Gastroesophageal sphincter (tissue), 3 donors: ENCODE data around the gene KLF6.

ENCODE experiments used
- POLR2A ChIP-seq, 2 donors: fragments of 450-650 bp; IDR thresholded peaks; one replicate each; pipeline ENCODE4 v1.6.1; 2017; ENCODE audit warnings: antibody characterized with exemption in 2 of 2, mild to moderate bottlenecking in 2 of 2, moderate library complexity in 1 of 2
- TF ChIP-seq, protein P1 (sequence below), 4 experiments: fragments of 200-600 bp in 2 of 4; fragments of 450-650 bp in 2 of 4; sonication (generic) in 1 of 4; IDR thresholded peaks; one replicate each; pipeline ENCODE4 v1.5.1; 2017 to 2019; ENCODE audit warnings: antibody characterized with exemption in 4 of 4, mild to moderate bottlenecking in 2 of 4, moderate library complexity in 2 of 4

DNA sequence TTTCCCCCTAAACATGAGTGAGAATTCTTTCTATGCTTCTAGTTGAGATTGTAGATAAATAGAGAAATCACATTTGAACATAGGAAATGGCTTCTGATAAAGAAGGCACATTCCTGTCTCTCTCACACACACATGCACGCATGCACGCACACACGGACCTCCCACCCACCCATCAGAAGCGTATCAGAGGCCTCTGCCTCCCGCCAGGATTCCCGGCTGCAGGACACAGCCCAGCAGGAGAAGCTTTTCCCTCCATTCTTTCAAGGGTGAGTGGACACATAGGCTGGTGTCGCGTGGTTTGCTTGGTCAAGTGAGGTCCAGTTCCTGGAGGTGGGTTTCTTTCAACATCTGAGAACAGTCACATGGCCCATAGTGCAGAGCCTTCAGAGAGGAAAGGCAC is 34.2 kb downstream of the KLF6 start:
- TF ChIP-seq, protein P1, sequence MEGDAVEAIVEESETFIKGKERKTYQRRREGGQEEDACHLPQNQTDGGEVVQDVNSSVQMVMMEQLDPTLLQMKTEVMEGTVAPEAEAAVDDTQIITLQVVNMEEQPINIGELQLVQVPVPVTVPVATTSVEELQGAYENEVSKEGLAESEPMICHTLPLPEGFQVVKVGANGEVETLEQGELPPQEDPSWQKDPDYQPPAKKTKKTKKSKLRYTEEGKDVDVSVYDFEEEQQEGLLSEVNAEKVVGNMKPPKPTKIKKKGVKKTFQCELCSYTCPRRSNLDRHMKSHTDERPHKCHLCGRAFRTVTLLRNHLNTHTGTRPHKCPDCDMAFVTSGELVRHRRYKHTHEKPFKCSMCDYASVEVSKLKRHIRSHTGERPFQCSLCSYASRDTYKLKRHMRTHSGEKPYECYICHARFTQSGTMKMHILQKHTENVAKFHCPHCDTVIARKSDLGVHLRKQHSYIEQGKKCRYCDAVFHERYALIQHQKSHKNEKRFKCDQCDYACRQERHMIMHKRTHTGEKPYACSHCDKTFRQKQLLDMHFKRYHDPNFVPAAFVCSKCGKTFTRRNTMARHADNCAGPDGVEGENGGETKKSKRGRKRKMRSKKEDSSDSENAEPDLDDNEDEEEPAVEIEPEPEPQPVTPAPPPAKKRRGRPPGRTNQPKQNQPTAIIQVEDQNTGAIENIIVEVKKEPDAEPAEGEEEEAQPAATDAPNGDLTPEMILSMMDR (IDR thresholded peaks at IDR 0.05): no peak
- no peak for TF ChIP-seq POLR2A (IDR thresholded peaks at IDR 0.05)
